SU-DHL-6 (cell line): Measurements from ENCODE around the gene ADIPOR1.

ENCODE experiments used
- EZH2phosphoT487 ChIP-seq: fragments of 200-600 bp; sonication (generic), shearing (Covaris generic); conservative IDR thresholded peaks from 2 replicates; pipeline ENCODE4 v1.6.1; 2018; ENCODE audit warnings: mild to moderate bottlenecking, antibody characterized with exemption, low read length, moderate library complexity, mixed read lengths
- TF ChIP-seq, protein P1 (sequence below): fragments of 200-600 bp; sonication (generic); IDR thresholded peaks from one replicate; pipeline ENCODE4 v1.5.1; 2017; ENCODE audit warnings: antibody characterized with exemption, mild to moderate bottlenecking, low read length, moderate library complexity; ENCODE audit not compliant: insufficient read depth, poor library complexity, severe bottlenecking

DNA sequence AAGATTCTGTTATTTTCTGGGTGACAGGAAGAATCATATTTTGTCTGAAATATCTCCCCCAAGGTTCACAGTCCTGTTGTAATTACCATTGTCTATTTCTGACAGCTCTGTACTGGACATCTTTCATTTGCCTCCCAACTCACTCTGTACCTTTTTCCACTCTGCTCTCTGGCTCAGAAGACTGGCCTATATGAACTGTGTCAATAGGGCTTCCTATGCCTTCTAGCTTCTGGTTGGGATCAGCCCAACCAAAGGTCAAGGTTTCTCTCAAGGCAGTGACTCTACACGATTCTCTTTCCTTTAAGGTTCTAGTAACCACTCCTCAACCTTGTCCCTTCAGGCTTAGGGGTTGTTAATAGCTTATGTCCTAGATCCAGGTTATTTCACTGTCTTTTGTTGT, 48.6 kb downstream of the ADIPOR1 start:
- TF ChIP-seq, protein P1, sequence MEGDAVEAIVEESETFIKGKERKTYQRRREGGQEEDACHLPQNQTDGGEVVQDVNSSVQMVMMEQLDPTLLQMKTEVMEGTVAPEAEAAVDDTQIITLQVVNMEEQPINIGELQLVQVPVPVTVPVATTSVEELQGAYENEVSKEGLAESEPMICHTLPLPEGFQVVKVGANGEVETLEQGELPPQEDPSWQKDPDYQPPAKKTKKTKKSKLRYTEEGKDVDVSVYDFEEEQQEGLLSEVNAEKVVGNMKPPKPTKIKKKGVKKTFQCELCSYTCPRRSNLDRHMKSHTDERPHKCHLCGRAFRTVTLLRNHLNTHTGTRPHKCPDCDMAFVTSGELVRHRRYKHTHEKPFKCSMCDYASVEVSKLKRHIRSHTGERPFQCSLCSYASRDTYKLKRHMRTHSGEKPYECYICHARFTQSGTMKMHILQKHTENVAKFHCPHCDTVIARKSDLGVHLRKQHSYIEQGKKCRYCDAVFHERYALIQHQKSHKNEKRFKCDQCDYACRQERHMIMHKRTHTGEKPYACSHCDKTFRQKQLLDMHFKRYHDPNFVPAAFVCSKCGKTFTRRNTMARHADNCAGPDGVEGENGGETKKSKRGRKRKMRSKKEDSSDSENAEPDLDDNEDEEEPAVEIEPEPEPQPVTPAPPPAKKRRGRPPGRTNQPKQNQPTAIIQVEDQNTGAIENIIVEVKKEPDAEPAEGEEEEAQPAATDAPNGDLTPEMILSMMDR: no peak
- TF ChIP-seq EZH2phosphoT487: no peak
